GM23248 (cell line): ENCODE results near the gene LIMK1. TPM values are rescaled to one million over a fixed set of nuclear protein-coding genes. Genes with fewer than 3 reads are reported as not detected.

Experiments used
- DNase-seq: peaks from one replicate; pipeline ENCODE4 v3.0.0-alpha.2; 2015
- H2AFZ ChIP-seq: fragments of 200-600 bp; sonication (generic); 2 replicates; pipeline ENCODE4 v1.6.1; 2016; ENCODE audit warnings: antibody characterized with exemption
- H3F3A ChIP-seq: fragments of 200-600 bp; sonication (generic); 2 replicates; pipeline ENCODE4 v1.6.1; 2016; ENCODE audit warnings: mild to moderate bottlenecking, antibody characterized with exemption, mixed run types; ENCODE audit not compliant: insufficient read depth
- H3K27ac ChIP-seq: fragments of 200-600 bp; sonication (generic); 2 replicates; pipeline ENCODE4 v1.5.1; 2016; ENCODE audit warnings: mild to moderate bottlenecking
- H3K27me3 ChIP-seq: fragments of 200-600 bp; sonication (generic); replicated peaks from 2 replicates; pipeline ENCODE4 v1.6.1; 2016; ENCODE audit warnings: mild to moderate bottlenecking; ENCODE audit not compliant: insufficient read depth
- H3K36me3 ChIP-seq: fragments of 200-600 bp; sonication (generic); 2 replicates; pipeline ENCODE4 v1.6.1; 2016; ENCODE audit warnings: low read depth, mild to moderate bottlenecking
- H3K4me1 ChIP-seq: fragments of 200-600 bp; sonication (generic); 2 replicates; pipeline ENCODE4 v1.6.1; 2016; ENCODE audit warnings: mild to moderate bottlenecking; ENCODE audit not compliant: insufficient read depth
- H3K4me2 ChIP-seq: fragments of 200-600 bp; sonication (generic); one replicate; pipeline ENCODE4 v1.6.1; 2016; ENCODE audit warnings: mild to moderate bottlenecking; ENCODE audit not compliant: unreplicated experiment
- H3K4me3 ChIP-seq: fragments of 200-600 bp; sonication (generic); 2 replicates; pipeline ENCODE4 v1.5.1; 2016; ENCODE audit warnings: mild to moderate bottlenecking
- H3K79me2 ChIP-seq: fragments of 200-600 bp; sonication (generic); 2 replicates; pipeline ENCODE4 v1.6.1; 2016; ENCODE audit warnings: mild to moderate bottlenecking; ENCODE audit not compliant: insufficient read depth
- H3K9ac ChIP-seq: fragments of 200-600 bp; sonication (generic); 2 replicates; pipeline ENCODE4 v1.6.1; 2016; ENCODE audit warnings: mild to moderate bottlenecking
- H3K9me2 ChIP-seq: fragments of 200-600 bp; sonication (generic); 2 replicates; pipeline ENCODE4 v1.6.1; 2016; ENCODE audit warnings: mixed run types, mild to moderate bottlenecking, moderate library complexity; ENCODE audit not compliant: insufficient read depth
- H3K9me3 ChIP-seq: fragments of 200-600 bp; sonication (generic); one replicate; pipeline ENCODE4 v1.6.1; 2017; ENCODE audit warnings: low read depth
- H4K20me1 ChIP-seq: fragments of 200-600 bp; sonication (generic); 2 replicates; pipeline ENCODE4 v1.6.0; 2016; ENCODE audit not compliant: insufficient read depth
- EZH2 ChIP-seq: fragments of 200-600 bp; sonication (generic); IDR thresholded peaks from 2 replicates; pipeline ENCODE4 v1.6.1; 2018; ENCODE audit warnings: antibody characterized with exemption, mild to moderate bottlenecking; ENCODE audit not compliant: insufficient read depth, poor library complexity, severe bottlenecking
- EZH2phosphoT487 ChIP-seq: fragments of 200-600 bp; sonication (generic); IDR thresholded peaks from 2 replicates; pipeline ENCODE4 v1.6.1; 2018; ENCODE audit warnings: antibody characterized with exemption, moderate library complexity, mild to moderate bottlenecking, low read depth; ENCODE audit not compliant: insufficient read depth
- WGBS, 2 experiments: methylation state at CpG; one replicate each; pipeline ENCODE4 v1.1.6; 2015 to 2017; ENCODE audit warnings: low lambda C conversion rate in 2 of 2, low coverage in 1 of 2; ENCODE audit errors: missing lambda C conversion rate in 2 of 2; 5-methylcytosine and 5-hydroxymethylcytosine counted together
- in situ Hi-C: fragments of 300-500 bp; cut with MboI; formaldehyde crosslinking; loops from 2 replicates; pipeline ENCODE4 v1.15.0; 2020
- polyA plus RNA-seq: library from polyadenylated mRNA; unstranded; fragments of >200 nt; fragmentation: Nextera tagmentation; extraction: Ambion mirVana; gene quantifications from 2 replicates; pipeline ENCODE4 v1.2.1, GENCODE V29; 2016
- total RNA-seq: library from RNA; depleted of rRNA; stranded (reverse); fragments of >200 nt; shearing (Covaris generic); gene quantifications from 2 replicates; pipeline ENCODE4 v1.2.3, GENCODE V29; 2014

LIMK1 gene
- total and polyA plus RNA-seq, 2 experiments from 2014 or later, result 3.9 to 37.3 TPM

- no peak overlapping the region for H3K27ac ChIP-seq
- H3K79me2 ChIP-seq, result no peaks in the 10 kb centered on the region
- H3K9me3 ChIP-seq, result no peaks in the 10 kb centered on the region
- no peaks in the 10 kb centered on the region for H3K4me1 ChIP-seq
- in situ Hi-C loops, result no loop called here
- no peaks in the 10 kb centered on the region for H3K9me2 ChIP-seq
- H2AFZ ChIP-seq, result no peak overlapping the region
- no peaks in the 10 kb centered on the region for H4K20me1 ChIP-seq
- no peaks in the 10 kb centered on the region for H3K36me3 ChIP-seq
- no peaks in the 10 kb centered on the region for H3F3A ChIP-seq
- DNase-seq, result no peak
- 69 to 74% methylated on average over 3 of the region's 3 CpGs for WGBS, 2 experiments
- H3K27me3 ChIP-seq, result no peaks in the 10 kb centered on the region
- no peak overlapping the region for H3K4me3 ChIP-seq
- TF ChIP-seq EZH2 (no peak), EZH2phosphoT487 (no peak)
- no peak overlapping the region for H3K9ac ChIP-seq
- H3K4me2 ChIP-seq, result no peak overlapping the region
These were observed 33.4 kb upstream of the LIMK1 start for GRCh38 chr7:74049997-74050798.

- WGBS, 2 experiments, result 45 to 48% methylated on average over 9 to 10 of the region's 10 CpGs
- H3K36me3 ChIP-seq, result no peaks in the 10 kb centered on the region
- no peak overlapping the region for H3K27ac ChIP-seq
- no peak for DNase-seq
- no peaks in the 10 kb centered on the region for H3K27me3 ChIP-seq
- no peak overlapping the region for H2AFZ ChIP-seq
- in situ Hi-C loops, result no loop called here
- no peak overlapping the region for H3K4me2 ChIP-seq
- H3K79me2 ChIP-seq, result no peaks in the 10 kb centered on the region
- no peaks in the 10 kb centered on the region for H3K9me3 ChIP-seq
- H3K4me1 ChIP-seq, result no peaks in the 10 kb centered on the region
- no peak overlapping the region for H3K9ac ChIP-seq
- no peak overlapping the region for H3K4me3 ChIP-seq
- no peaks in the 10 kb centered on the region for H3F3A ChIP-seq
- H3K9me2 ChIP-seq, result no peaks in the 10 kb centered on the region
- TF ChIP-seq EZH2 (no peak), EZH2phosphoT487 (no peak)
- H4K20me1 ChIP-seq, result no peaks in the 10 kb centered on the region
These were observed 32.4 kb upstream of the LIMK1 start for GRCh38 chr7:74051193-74051592.

- Histone ChIP-seq H3K36me3 (no peaks in the 10 kb centered on the region), H3K27ac (no peak overlapping the region), H4K20me1 (no peaks in the 10 kb centered on the region), H3K9ac (no peak overlapping the region), H2AFZ (no peak overlapping the region), H3F3A (no peaks in the 10 kb centered on the region), H3K79me2 (no peaks in the 10 kb centered on the region), H3K9me3 (no peaks in the 10 kb centered on the region), H3K4me2 (no peak overlapping the region), H3K4me1 (no peaks in the 10 kb centered on the region), H3K9me2 (no peaks in the 10 kb centered on the region), H3K27me3 (no peaks in the 10 kb centered on the region), H3K4me3 (no peak overlapping the region)
- TF ChIP-seq EZH2phosphoT487 (no peak), EZH2 (no peak)
- DNase-seq, result no peak
- in situ Hi-C loops, result no loop called here
- 66 to 73% methylated on average over 16 of the region's 16 CpGs for WGBS, 2 experiments
These were observed 31.8 kb upstream of the LIMK1 start for GRCh38 chr7:74051629-74052410.

DNA sequence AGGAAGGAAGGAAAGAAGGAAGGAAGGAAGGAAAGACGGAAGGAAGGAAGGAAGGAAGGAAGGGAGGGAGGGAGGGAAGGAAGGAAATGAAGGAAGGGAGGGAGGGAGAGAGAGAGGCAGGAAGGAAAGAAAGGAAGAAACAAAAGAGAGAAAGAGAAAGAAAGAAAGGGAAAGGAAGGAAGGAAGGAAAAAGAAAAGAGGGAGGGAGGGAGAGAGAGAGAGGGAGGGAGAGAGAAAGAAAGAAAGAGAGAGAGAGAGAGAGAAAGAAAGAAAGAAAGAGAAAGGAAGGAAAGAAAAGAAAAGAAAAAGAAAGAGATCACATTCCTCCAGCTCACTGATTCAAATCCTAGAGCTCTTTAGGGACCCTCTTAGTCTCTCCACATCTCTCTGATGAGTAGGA lies 31.0 kb upstream of the LIMK1 start:
- DNase-seq, result no peak
- Histone ChIP-seq H2AFZ (no peak overlapping the region), H3K9me2 (no peaks in the 10 kb centered on the region), H3K4me1 (no peaks in the 10 kb centered on the region), H3K4me2 (no peak overlapping the region), H3F3A (no peaks in the 10 kb centered on the region), H3K4me3 (no peak overlapping the region), H3K9ac (no peak overlapping the region), H3K27ac (no peak overlapping the region), H3K9me3 (no peaks in the 10 kb centered on the region), H4K20me1 (no peaks in the 10 kb centered on the region), H3K27me3 (no peaks in the 10 kb centered on the region), H3K36me3 (no peaks in the 10 kb centered on the region), H3K79me2 (no peaks in the 10 kb centered on the region)
- TF ChIP-seq EZH2phosphoT487 (no peak), EZH2 (no peak)
- in situ Hi-C loops, result no loop called here
- 100% methylated on average over 1 of the region's 1 CpG for WGBS, 2 experiments
